ENCODE results near the gene MRPL44.
"Not testable (repeated sequence)": the region's sequence is repeated elsewhere in the genome, so short reads cannot be mapped to it uniquely, and the experiment has no call there.

The MRPL44 gene

GRCh38 chr2:223971731-223972130, 14.5 kb downstream of the MRPL44 start:
- no peak for DNase-seq (ENCODE audit: low read depth)

- no peak for DNase-seq (ENCODE audit: low read depth)
Observed at GRCh38 chr2:223972656-223973102, 15.4 kb downstream of the MRPL44 start.

- DNase-seq (ENCODE audit: low read depth) = no peak
Observed at GRCh38 chr2:223973606-223974005, 16.3 kb downstream of the MRPL44 start.

- DNase-seq (ENCODE audit: low read depth) = no peak
Observed at GRCh38 chr2:223976635-223977226, 19.5 kb downstream of the MRPL44 start.

- DNase-seq (ENCODE audit: low read depth) = no peak
Observed at GRCh38 chr2:223978451-223978850, 21.2 kb downstream of the MRPL44 start.

- no peak for DNase-seq (ENCODE audit: low read depth)
Observed at GRCh38 chr2:223979730-223980396, 22.6 kb downstream of the MRPL44 start.

- no peak for DNase-seq (ENCODE audit: low read depth)
Observed at GRCh38 chr2:223980397-223980735, 23.1 kb downstream of the MRPL44 start.

- no peak for DNase-seq (ENCODE audit: low read depth)
Observed at GRCh38 chr2:223980803-223981202, 23.5 kb downstream of the MRPL44 start.

- DNase-seq (ENCODE audit: low read depth) = no peak
Observed at GRCh38 chr2:223981241-223981640, 24.0 kb downstream of the MRPL44 start.

GRCh38 chr2:223989206-223989855, 32.1 kb downstream of the MRPL44 start:
- DNase-seq (ENCODE audit: low read depth) = no peak

GRCh38 chr2:223989856-223990232, 32.6 kb downstream of the MRPL44 start:
- DNase-seq (ENCODE audit: low read depth) = no peak

GRCh38 chr2:223991611-223992010, 34.3 kb downstream of the MRPL44 start:
- no peak for DNase-seq (ENCODE audit: low read depth)

GRCh38 chr2:223993634-223994232, 36.5 kb downstream of the MRPL44 start:
- DNase-seq (ENCODE audit: low read depth) = peak; percentile 59

- DNase-seq (ENCODE audit: low read depth) = no peak
Observed at GRCh38 chr2:223994562-223995162, 37.4 kb downstream of the MRPL44 start.

GRCh38 chr2:223995569-223995968, 38.3 kb downstream of the MRPL44 start:
- peak; percentile 31 for DNase-seq (ENCODE audit: low read depth)

- DNase-seq (ENCODE audit: low read depth) = no peak
Observed at GRCh38 chr2:223996391-223996790, 39.1 kb downstream of the MRPL44 start.

GRCh38 chr2:223997938-223998337, 40.7 kb downstream of the MRPL44 start:
- DNase-seq (ENCODE audit: low read depth) = no peak

- no peak for DNase-seq (ENCODE audit: low read depth)
Observed at GRCh38 chr2:223998948-223999347, 41.7 kb downstream of the MRPL44 start.

GRCh38 chr2:223999862-224000261, 42.6 kb downstream of the MRPL44 start:
- DNase-seq (ENCODE audit: low read depth) = no peak

- not testable (repeated sequence) for DNase-seq (ENCODE audit: low read depth)
Observed at GRCh38 chr2:224000662-224001061, 43.4 kb downstream of the MRPL44 start.

GRCh38 chr2:224004105-224004695, 46.9 kb downstream of the MRPL44 start:
- no peak for DNase-seq (ENCODE audit: low read depth)

GRCh38 chr2:224008702-224009261, 51.5 kb downstream of the MRPL44 start:
- DNase-seq (ENCODE audit: low read depth) = no peak

All from GM04504 (cell line).